Endothelial cell of coronary artery (primary cell): Measurements from ENCODE around the gene MTO1. TPM values are rescaled to one million over a fixed set of nuclear protein-coding genes. Genes with fewer than 3 reads are reported as not detected.

ENCODE experiments used
- total RNA-seq: library from RNA; depleted of rRNA; stranded (reverse); fragments of >200 nt; gene quantifications from 2 replicates; pipeline ENCODE4 v1.2.3, GENCODE V29; 2014

MTO1 gene
- total RNA-seq, result 19.2 and 27.9 TPM in 2 replicates

GRCh38 chr6:73461537-73462350 is at the start of gene MTO1:
Gene MTO1 (plus strand): TSS chr6:73461737. CDS start chr6:73461855, 118 bp downstream.

GRCh38 chr6:73452107-73452461 is 9.5 kb upstream of the MTO1 start, which contains the start of gene CGAS:
Gene CGAS (minus strand): TSS chr6:73452297. CDS start chr6:73452181, 116 bp downstream.

GRCh38 chr6:73520688-73521350 is 59.3 kb downstream of the MTO1 start, which contains the start of gene EEF1A1:
Gene EEF1A1 (minus strand): TSS chr6:73521032. CDS start chr6:73520026, 1,006 bp downstream.

Other genes starting within 250 kb of the MTO1 start
- gene KHDC1L, start 236.2 kb upstream of the MTO1 start, total RNA-seq, result not detected in 2 replicates
- 0.72 and 0.85 TPM in 2 replicates for gene KHDC1, start 198.5 kb upstream of the MTO1 start, total RNA-seq
- gene DPPA5, start 107.5 kb upstream of the MTO1 start, total RNA-seq, result not detected in 2 replicates
- gene KHDC3L, start 99.1 kb upstream of the MTO1 start, total RNA-seq, result not detected in 2 replicates
- not detected in 2 replicates for gene OOEP, start 91.8 kb upstream of the MTO1 start, total RNA-seq
- gene DDX43, start 66.9 kb upstream of the MTO1 start, total RNA-seq, result 0.75 and 1.1 TPM in 2 replicates
- 4.6 and 5.7 TPM in 2 replicates for gene CGAS, start 9.4 kb upstream of the MTO1 start, total RNA-seq
- gene EEF1A1, start 59.3 kb downstream of the MTO1 start, total RNA-seq, result 23,074 and 25,321 TPM in 2 replicates
- gene SLC17A5, start 192.3 kb downstream of the MTO1 start, total RNA-seq, result 13.7 and 16.4 TPM in 2 replicates
- 12.9 and 15.4 TPM in 2 replicates for gene CD109, start 234.5 kb downstream of the MTO1 start, total RNA-seq